ENCODE results near the gene RSPO1. TPM values are rescaled to one million over a fixed set of nuclear protein-coding genes. Genes with fewer than 3 reads are reported as not detected.

The RSPO1 gene
- total RNA-seq, 1 experiment from 2014 or later, result not detected

- Histone ChIP-seq H2AFZ (ENCODE audit: low read length) (no peak overlapping the region), H3K9ac (ENCODE audit: low read length) (peak overlapping the region; percentile 31), H3K9me3 (ENCODE audit: low read length) (no peaks in the 10 kb centered on the region), H3K4me1 (ENCODE audit: insufficient read depth, low read length) (peaks cover 33% of the 10 kb centered on the region), H3K9me2 (replicated peaks; ENCODE audit: low read length) (no peaks in the 10 kb centered on the region), H3K4me3 (ENCODE audit: low read length) (no peak overlapping the region), H4K20me1 (ENCODE audit: low read length) (no peaks in the 10 kb centered on the region), H3F3A (ENCODE audit: low read length, unreplicated experiment) (peaks cover 19% of the 10 kb centered on the region), H3K27me3 (ENCODE audit: low read length) (no peaks in the 10 kb centered on the region), H3K36me3 (ENCODE audit: low read depth, low read length) (peaks cover 70% of the 10 kb centered on the region), H3K4me2 (ENCODE audit: low read length) (peak overlapping the region; percentile 72), H3K27ac (ENCODE audit: low read length) (peak overlapping the region; percentile 82), H3K79me2 (ENCODE audit: low read length) (peaks cover 10% of the 10 kb centered on the region; the same call in 1 of the 2 replicates)
- BruUV-seq (replicated peaks), result no TSS peak
- intact Hi-C loops (cut with micrococcal nuclease), result loop anchor here (1.0 to 5.0 kb wide), 3 partner anchors 19 to 117 kb away; partner anchors contain the start of genes CDCA8 and GNL2
- POLR2A ChIA-PET (ENCODE audit: unreplicated experiment), result no interaction called here
- ATAC-seq (no peak), DNase-seq (no peak)
- TF ChIP-seq EZH2phosphoT487 (IDR thresholded peaks at IDR 0.05; ENCODE audit: borderline replicate concordance, low read length), result no peak
- no peak for TF ChIP-seq EZH2 (IDR thresholded peaks at IDR 0.05; ENCODE audit: low read length, unreplicated experiment)
- TF ChIP-seq, protein P1, sequence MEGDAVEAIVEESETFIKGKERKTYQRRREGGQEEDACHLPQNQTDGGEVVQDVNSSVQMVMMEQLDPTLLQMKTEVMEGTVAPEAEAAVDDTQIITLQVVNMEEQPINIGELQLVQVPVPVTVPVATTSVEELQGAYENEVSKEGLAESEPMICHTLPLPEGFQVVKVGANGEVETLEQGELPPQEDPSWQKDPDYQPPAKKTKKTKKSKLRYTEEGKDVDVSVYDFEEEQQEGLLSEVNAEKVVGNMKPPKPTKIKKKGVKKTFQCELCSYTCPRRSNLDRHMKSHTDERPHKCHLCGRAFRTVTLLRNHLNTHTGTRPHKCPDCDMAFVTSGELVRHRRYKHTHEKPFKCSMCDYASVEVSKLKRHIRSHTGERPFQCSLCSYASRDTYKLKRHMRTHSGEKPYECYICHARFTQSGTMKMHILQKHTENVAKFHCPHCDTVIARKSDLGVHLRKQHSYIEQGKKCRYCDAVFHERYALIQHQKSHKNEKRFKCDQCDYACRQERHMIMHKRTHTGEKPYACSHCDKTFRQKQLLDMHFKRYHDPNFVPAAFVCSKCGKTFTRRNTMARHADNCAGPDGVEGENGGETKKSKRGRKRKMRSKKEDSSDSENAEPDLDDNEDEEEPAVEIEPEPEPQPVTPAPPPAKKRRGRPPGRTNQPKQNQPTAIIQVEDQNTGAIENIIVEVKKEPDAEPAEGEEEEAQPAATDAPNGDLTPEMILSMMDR (conservative IDR thresholded peaks at IDR 0.05; ENCODE audit: low read depth, low read length), result no peak
- CTCF ChIA-PET, result no interaction called here
Observed at GRCh38 chr1:37575692-37576091, 59.0 kb downstream of the RSPO1 start.

DNA sequence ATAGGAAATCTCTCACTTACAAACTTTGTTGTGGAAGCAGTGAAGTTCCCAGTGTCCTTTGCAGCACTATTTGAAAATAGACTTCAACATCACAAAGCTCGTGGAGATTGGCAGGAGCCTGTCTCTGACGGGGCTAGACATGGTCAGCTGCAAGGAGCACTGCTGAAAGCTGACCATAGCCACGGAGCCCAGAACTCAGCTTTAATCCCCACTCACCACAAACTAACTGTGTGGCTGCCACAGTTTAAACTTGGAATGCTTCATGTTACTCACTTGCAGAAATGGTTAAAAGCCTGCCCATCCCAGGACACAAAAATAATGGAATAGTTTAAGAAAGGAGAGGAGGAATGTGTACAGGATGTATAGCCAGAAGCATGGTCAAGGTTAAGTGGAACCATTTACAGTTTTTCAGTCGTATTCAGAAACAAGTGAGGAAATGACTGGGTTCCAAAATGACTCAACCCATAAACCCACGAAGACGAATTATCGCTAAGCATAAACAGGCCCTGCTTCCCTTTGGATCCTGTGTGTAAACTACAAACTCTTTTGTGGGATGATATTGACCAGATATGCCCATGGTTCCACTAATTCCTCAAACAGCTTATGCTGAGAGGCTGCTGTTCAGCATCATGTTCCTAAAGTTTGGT, 59.7 kb downstream of the RSPO1 start:
- no peaks in the 10 kb centered on the region for H3K9me2 ChIP-seq (replicated peaks; ENCODE audit: low read length)
- DNase-seq, result peak; percentile 90
- H2AFZ ChIP-seq (ENCODE audit: low read length), result no peak overlapping the region
- intact Hi-C loops (cut with micrococcal nuclease), result loop anchor here (5.0 kb wide), 1 partner anchor 117 kb away; the partner anchor contains the start of gene CDCA8
- H3F3A ChIP-seq (ENCODE audit: low read length, unreplicated experiment), result peaks cover 19% of the 10 kb centered on the region
- peak overlapping the region; percentile 82 for H3K27ac ChIP-seq (ENCODE audit: low read length)
- TSS peak; percentile 51 for BruUV-seq (replicated peaks)
- H3K36me3 ChIP-seq (ENCODE audit: low read depth, low read length), result peaks cover 70% of the 10 kb centered on the region
- H3K27me3 ChIP-seq (ENCODE audit: low read length), result no peaks in the 10 kb centered on the region
- TF ChIP-seq EZH2phosphoT487 (IDR thresholded peaks at IDR 0.05; ENCODE audit: borderline replicate concordance, low read length) (no peak), EZH2 (IDR thresholded peaks at IDR 0.05; ENCODE audit: low read length, unreplicated experiment) (no peak)
- TF ChIP-seq, protein P1 (conservative IDR thresholded peaks at IDR 0.05; ENCODE audit: low read depth, low read length), result no peak
- H3K4me2 ChIP-seq (ENCODE audit: low read length), result peak overlapping the region; percentile 72
- H3K4me3 ChIP-seq (ENCODE audit: low read length), result no peak overlapping the region
- peak overlapping the region; percentile 31 for H3K9ac ChIP-seq (ENCODE audit: low read length)
- H3K79me2 ChIP-seq (ENCODE audit: low read length), result 0 out of 2 replicates have a peak, but pooled peaks cover 10% of the 10 kb centered on the region
- ChIA-PET CTCF (no interaction called here), POLR2A (ENCODE audit: unreplicated experiment) (no interaction called here)
- peaks cover 33% of the 10 kb centered on the region for H3K4me1 ChIP-seq (ENCODE audit: insufficient read depth, low read length)
- no peaks in the 10 kb centered on the region for H4K20me1 ChIP-seq (ENCODE audit: low read length)
- peak; percentile 79 for ATAC-seq
- no peaks in the 10 kb centered on the region for H3K9me3 ChIP-seq (ENCODE audit: low read length)

All from PC-3 (cell line).